ENCODE data around the gene PCSK5.

The PCSK5 gene

DNA sequence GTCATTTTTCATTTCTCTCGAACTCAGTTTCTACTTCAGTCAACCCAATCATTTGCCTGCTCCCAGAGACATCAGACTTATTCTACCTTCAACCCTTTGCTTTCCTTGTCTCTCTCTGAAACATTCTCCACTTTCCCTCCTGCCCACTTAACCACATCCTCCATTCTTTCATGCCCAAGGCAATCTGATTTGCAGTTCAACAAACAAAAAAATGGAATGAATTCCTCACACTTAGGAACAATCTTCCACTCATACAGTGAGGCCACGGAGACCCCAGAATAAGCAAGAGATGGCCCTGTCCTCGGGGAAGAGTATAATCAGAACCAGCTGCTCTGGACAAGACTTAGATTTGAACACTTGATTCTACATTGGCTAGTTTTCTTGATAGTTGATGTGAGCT, 323.3 kb downstream of the PCSK5 start:
- no peak for DNase-seq

DNA sequence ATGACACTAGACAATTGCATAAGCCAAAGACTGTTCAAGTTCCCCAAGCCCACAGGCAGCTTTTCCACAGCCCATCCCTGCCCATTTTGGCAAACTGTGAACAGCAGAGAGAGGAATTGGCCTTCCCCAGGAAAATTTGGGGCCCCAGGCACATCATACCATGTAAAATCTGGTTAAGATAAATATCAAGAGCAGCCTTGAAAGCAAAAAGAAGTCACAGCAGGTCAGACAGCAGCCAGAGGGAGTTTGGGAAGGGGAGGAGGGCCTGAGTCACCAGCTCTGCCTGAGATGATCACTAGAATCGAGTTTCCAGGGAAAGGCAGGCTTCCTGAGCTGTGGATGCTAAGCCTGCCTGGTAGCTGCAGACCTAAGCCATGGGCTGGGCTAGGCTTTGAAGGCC, 324.6 kb downstream of the PCSK5 start:
- no peak for DNase-seq

DNA sequence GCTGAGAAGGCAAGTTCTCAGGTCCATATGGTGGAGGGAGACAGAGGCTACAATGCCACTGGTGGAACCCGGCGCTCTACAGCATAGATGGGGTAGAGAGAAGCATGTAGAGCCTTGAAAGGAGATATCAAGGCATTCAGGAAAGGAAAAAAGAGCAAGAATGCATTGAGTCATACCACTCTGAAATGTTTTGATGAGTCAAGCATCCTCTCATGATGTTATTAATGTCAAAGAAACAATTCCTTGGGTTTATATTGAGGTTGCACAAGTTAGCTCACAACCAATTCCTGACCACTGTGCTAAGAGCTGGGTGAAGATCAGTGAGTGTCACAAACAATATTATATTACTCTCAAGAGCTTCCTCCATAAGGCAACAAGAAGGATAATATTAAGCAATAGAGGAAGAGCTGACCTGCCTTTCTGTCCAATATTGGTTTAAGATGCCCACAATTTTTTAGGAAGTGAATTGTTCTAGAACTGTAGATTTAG, 325.7 kb downstream of the PCSK5 start:
- no peak for DNase-seq

DNA sequence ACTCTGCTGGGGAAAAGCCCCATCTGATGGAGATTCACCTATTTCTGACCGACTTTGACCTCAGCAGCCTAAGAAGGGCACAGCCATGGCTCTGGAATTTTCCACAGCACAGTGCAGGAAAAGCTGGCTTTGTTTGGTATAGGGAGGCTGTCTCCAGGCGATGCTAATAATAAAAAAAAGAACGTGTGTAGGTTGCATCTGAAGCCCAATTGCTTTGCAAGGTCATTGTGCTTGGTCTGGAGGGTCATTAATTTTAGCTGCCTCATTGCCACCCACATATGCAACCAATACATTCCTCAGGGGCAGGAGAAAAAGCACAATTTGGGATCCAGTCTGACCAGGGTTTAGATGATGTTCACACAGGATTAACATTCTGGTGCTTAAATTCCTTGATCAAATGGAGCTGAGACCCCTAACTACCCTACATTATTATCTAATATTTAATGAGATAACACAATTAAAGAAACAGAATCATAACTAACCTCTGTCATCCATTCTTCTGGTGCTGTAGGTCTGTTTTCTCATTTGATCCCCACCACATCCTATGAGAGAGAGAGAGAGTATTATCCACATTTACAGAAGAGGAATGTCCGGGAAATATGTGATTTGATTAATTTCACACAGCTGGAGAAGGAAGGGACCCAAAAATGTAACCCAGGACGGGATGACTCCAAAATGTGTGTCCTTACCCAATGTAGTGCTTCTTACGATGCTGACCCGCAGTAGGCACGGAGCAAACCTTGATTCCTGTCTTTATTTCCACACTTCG, 327.8 kb downstream of the PCSK5 start:
- no peak for DNase-seq

- DNase-seq = no peak
Observed at GRCh38 chr9:76218886-76219445, 328.5 kb downstream of the PCSK5 start.

DNA sequence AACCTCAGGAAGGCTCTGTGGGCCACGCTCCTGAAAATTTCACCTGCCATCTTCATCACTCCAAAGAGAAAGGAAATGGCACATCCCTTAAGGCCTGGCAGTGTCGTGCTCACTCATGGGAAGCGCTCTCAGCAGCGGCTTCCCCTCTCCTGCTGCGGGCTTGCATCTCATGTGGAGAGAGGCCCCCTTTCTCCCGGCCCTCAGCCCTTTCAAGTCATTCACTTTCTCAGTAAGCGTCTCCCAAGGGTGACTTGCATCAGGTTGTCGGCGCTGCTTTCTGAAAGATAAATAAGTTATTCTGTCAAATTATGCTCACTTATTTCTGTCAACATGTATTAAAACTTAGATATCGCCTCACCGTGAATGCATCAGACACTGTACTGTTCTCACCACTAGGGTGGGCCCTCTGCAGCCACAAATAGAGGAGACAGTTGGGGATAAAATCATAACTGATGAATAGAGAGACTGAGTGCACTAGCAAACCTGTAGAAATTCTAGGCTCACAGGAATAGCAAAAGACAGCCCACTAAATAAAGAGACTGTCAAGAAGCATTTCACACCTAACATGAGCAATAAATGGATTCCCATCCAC, 329.2 kb downstream of the PCSK5 start:
- no peak for DNase-seq

- no peak for DNase-seq
Observed at GRCh38 chr9:76221423-76221822, 330.9 kb downstream of the PCSK5 start.

DNA sequence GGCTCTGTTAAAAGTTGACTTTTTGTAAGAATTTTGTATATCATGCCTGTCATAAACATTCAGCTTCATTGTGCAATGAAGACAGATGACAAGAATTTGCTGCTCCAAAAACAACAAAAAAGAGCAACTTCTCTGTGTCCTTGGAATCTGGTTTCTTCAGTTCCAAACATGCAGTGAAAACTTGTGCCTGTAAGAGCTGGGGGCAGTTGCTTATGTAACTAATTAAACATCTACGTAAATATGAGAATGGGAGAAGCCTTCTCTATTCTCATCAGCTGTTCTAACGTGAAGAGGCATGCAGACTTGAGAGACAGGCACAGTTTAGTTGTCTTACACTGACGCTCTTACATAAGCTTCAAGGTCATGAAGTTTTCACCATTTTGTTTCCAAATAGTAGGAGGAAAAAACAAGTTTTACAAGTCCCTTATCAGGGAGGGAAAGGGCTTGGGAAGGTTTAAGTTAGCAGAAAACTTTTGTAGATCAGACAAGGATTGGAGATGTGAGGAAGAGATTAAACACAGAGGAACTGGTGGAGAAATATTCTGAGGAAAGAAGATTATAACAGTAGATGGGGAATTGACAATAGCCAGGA, 333.4 kb downstream of the PCSK5 start:
- no peak for DNase-seq

DNA sequence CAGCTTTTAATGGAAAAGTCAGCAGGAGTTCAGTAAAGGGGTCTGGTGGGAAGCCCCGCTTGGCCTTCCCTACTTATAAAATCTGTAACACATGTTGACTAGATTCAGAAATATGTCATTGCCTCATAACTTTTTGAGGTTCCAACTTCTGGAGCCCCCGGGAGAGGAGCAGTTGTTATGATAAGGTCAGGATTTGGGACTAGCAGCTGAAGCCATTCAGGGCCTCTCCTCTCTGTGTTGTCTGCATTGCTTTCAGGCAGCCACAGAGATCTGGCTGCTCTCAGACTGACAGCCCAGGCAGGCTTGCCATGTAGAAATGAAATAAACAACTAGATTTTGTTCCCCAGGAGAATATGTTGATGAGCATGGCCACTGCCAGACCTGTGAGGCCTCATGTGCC, 336.7 kb downstream of the PCSK5 start:
- DNase-seq = no peak

DNA sequence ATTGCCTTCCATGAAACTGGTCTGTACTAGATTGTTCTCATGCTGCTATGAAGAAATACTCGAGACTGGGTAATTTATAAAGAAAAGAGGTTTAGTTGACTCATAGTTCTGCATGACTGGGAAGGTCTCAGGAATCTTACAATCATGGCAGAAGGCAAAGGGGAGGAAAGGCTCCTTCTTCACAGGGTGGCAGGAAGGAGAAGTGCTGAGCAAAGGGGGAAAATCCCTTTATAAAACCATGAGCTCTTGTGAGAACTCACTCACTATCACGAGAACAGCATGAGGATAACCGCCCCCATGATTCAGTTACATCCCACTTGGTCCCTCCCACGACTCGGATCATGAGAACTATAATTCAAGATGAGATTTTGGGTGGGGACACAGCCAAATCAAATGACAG, 340.5 kb downstream of the PCSK5 start:
- DNase-seq = no peak

DNA sequence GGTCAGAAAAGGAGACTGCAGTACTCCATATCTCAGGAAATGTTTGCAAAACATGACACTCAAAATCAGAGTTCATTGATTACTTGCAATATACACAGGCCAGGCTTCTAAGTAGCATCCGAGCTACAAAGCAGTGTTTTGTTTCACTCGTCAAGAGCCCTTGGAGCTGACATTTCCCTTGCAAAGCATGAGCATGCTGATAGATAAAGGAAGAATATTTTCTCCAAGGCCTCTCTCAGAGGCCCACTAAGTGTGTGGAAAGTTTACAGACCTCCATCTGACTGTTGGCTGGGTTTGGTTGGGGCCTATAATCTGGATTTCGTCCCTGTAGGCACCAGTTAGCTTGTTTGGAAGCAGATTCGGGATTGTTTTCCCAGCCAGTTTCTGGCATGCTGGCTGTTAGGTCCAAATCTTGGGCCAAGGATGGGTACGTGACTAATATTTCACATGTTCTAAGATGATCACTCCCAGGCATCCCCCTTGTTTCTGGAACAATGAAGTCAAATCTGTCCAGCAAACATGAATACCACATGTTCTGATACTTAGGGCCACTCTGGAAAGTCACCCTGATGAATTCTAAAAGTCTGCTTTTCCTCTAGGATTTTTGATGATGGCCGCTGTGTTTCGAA, 342.5 kb downstream of the PCSK5 start:
- DNase-seq = no peak

DNA sequence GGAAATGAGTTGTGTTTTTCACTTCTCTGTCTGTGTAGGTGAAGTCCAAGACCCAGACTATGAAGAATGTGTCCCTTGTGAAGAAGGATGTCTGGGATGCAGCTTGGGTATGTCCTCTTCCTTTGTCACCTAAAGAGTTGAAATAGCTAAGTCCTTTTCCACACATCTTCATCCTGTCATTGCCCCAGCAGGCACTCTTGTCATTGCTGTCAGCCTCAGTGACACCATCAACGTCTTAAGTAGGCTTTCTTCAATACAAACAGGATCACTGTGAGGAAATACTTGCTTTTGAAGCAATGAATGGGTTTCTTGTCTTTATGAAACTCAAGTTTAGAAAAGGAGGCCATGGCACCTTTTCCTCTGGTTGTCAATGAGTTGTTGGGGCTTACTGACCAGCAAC, 350.1 kb downstream of the PCSK5 start:
- no peak for DNase-seq

- DNase-seq = no peak
Observed at GRCh38 chr9:76245518-76245917, 355.0 kb downstream of the PCSK5 start.

DNA sequence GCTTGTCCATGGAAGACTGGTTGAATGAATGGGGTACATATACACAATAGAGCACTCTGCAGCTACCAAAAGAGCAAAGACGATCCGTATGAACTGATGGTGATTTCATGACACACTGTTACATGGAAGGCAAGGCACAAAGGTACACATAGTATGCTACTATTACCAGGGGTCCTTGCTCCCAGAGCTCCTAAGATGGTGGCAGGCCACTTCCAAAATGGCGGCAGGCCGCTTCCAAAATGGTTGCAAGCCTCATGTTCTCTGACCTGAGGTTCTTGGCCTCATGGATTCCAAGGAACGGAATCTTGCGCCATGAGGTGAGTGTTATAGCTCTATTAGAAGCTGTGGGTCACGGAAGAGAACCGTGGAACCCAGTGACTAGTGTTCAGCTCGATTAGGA, 356.2 kb downstream of the PCSK5 start:
- DNase-seq = no peak

DNA sequence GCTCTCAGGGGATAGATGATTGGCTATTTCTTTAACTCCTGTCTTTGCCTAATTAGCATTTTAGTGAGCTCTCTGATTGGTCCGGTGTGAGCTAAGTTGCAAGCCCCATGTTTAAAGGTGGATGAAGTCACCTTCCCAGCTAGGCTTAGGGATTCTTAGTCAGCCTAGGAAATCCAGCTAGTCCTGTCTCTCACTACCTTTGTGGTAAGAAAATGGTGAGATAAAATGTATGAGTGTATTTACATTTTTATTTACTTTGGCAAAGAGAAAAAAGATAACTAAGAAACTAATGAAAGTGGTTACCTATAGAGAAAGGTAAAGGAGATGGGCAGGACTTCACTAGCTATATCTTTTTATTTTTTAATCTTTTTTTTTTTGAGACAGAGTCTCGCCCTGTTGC, 357.0 kb downstream of the PCSK5 start:
- no peak for DNase-seq

DNA sequence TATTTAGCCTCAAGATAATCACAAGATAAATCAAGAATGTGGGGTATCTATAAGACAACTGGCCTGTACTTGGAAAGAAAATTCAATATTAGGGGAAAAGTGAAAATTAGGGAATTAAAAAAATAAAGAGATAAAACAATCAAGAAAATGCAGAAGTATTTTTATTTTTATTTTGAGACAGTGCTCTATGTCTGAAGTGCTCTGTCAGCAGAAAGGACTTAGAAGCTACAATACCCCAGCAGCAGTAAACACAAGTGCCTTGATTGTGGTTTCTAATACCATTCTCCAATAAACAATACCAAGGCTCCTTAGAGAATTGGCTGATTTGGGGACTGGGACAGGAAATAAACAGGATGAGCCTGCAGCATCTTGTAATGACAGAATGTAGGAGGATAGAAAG, 358.8 kb downstream of the PCSK5 start:
- no peak for DNase-seq

- DNase-seq = no peak
Observed at GRCh38 chr9:76255781-76256455, 365.4 kb downstream of the PCSK5 start.

DNA sequence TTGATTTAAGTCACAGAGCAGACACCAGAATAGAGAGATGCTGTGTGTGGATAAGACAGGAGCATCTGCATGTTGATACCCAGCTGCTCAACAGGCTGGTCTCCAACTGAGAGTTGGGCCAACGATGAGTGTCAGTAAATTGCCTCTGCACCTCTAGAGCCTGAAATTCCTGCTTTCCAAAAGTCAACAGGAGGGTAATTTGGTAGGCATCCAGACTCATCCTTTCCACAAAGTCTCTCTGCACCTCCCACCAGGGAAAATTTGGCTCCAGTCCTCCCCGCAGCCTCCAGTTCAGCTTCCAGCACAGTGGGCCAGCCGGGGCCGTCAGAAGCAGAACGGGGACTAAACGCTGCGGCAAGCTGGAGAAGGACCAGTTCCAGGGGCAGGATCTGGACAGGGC, 366.8 kb downstream of the PCSK5 start:
- DNase-seq = no peak

DNA sequence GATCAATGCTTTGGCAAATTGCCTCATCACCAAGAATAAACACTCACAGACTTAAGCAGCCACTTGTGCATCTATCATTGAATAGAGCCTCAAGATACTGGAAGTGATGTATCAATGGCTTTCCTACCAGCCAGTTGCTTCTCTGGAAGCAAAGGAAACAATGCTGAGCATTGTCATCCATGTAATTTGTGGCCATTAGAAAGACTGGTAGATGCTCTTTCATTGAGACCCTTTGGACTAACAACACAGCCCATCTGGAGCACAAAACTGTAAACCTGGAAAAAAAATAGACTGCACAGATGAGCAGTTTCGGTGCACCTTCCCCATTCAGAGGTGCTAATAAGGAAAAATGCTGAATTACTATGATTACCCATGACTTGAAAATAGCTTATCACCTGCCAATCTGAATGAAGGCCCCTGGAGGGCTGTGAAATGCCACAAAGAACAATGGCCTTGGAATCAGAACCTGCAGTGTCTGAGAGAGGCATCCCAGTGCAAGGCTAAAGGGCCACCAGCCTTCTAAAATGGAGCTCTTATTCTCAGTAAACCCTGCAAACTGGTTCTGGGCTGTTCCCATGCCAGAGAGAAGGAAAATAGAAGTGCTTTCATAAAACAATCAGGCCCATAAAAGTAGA, 376.3 kb downstream of the PCSK5 start:
- no peak for DNase-seq

DNA sequence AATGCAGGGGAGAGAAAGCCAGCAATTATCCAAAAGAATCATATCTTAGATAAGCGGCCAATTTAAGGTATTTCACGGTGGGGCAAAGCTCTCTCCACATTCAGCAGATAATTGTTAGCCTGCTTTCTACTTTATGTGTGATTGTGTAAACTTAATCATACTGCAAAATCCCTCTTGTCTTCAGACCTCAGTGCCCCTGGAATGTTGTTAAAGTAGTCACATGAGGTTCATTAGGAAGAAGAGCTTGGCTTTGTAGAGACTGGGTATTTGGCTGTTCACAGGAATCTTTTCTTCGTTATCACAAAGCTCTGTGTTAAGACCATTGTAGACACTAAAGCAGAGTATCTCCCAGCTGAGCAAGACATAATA, 376.8 kb downstream of the PCSK5 start:
- no peak for DNase-seq

DNA sequence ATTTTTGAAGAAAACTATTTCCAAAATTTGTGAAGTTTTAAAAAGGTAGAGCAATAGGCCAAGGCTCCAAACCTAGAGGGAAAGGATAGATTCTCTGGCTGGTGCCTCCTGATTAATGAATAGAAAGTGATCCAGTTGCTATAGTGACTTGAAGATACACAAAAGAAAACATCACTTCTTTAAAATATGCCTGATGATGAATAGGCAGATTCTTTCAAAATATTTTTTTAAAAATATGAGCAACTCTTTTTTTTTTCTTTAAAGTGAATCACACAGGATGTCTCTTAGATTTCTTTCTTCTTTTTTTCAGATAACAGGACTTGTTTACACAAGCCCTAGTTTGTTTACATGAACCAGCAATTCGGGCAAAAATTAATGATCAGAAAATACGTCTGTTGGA, 379.3 kb downstream of the PCSK5 start:
- DNase-seq = no peak

GRCh38 chr9:76271755-76272154, 381.3 kb downstream of the PCSK5 start:
- no peak for DNase-seq

- no peak for DNase-seq
Observed at GRCh38 chr9:76289042-76289441, 398.6 kb downstream of the PCSK5 start.
